Cardiac muscle cell (in vitro differentiated cells and primary cell): Measurements from ENCODE around the gene TMUB2. TPM values are rescaled to one million over a fixed set of nuclear protein-coding genes. Genes with fewer than 3 reads are reported as not detected.

Experiments used
- DNase-seq, 2 donors: peaks; one replicate each; pipeline versions ENCODE4 v3.0.0 to v3.0.0-alpha.2; 2010 to 2017; ENCODE audit warnings: low read depth in 1 of 2, low spot score in 1 of 2
- H3K27ac ChIP-seq: fragments of 200-600 bp; sonication (generic); 2 replicates; pipeline ENCODE4 v1.5.1; 2016
- H3K27me3 ChIP-seq: fragments of 200-600 bp; sonication (generic); 2 replicates; pipeline ENCODE4 v1.6.0; 2016; ENCODE audit warnings: control low read depth
- H3K36me3 ChIP-seq: fragments of 200-600 bp; sonication (generic); 2 replicates; pipeline ENCODE4 v1.5.1; 2016; ENCODE audit warnings: control low read depth
- H3K4me1 ChIP-seq: fragments of 200-600 bp; sonication (generic); 2 replicates; pipeline ENCODE4 v1.8.1; 2017; ENCODE audit warnings: low read depth, mild to moderate bottlenecking, mixed run types
- H3K4me3 ChIP-seq: fragments of 200-600 bp; sonication (generic); 2 replicates; pipeline ENCODE4 v1.5.1; 2016; ENCODE audit warnings: mild to moderate bottlenecking
- H3K9me3 ChIP-seq: fragments of 200-600 bp; sonication (generic); 2 replicates; pipeline ENCODE4 v1.5.1; 2017; ENCODE audit warnings: low read depth, mild to moderate bottlenecking, control low read depth
- CTCF ChIP-seq: IDR thresholded peaks from 2 replicates; pipeline ENCODE4 v1.5.1; 2012; ENCODE audit warnings: low read depth, mild to moderate bottlenecking, low read length
- polyA plus RNA-seq: library from polyadenylated mRNA; unstranded; fragments of >200 nt; fragmentation: Nextera tagmentation; extraction: Ambion mirVana; gene quantifications from 2 replicates; pipeline ENCODE4 v1.2.1, GENCODE V29; 2016
- total RNA-seq: library from RNA; depleted of rRNA; stranded (reverse); fragments of >200 nt; gene quantifications from 2 replicates; pipeline ENCODE4 v1.2.3, GENCODE V29; 2016

TMUB2 gene
- total and polyA plus RNA-seq, 2 experiments from 2014 or later, result 40.5 to 43.9 TPM

DNA sequence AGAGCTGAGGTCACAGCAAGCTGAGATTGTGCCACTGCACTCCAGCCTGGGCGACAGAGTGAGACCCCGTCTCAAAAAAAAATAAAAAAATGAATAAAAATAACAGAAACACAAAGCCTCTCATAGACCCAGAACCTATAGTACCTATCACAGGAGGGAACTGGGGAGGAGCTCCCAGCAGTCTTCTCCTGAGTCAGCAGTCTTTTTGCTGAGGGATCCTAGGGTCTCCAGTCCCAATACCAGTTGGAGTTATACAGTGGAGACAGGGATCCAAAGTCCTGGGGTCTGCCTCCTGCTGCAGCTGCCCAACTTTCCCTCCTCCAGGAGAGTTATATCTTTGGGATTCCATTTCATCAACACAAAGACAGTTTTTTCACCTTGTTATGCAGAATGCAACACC lies 3.7 kb upstream of the TMUB2 start:
- H3K36me3 ChIP-seq, result no peaks in the 10 kb centered on the region
- no peaks in the 10 kb centered on the region for H3K27me3 ChIP-seq
- H3K4me3 ChIP-seq, result no peak overlapping the region
- peaks cover 4% of the 10 kb centered on the region for H3K4me1 ChIP-seq
- DNase-seq, result no peak
- H3K27ac ChIP-seq, result no peak overlapping the region
- H3K9me3 ChIP-seq, result no peaks in the 10 kb centered on the region
- no peak for TF ChIP-seq CTCF

GRCh38 chr17:44184212-44184810 lies 2.5 kb upstream of the TMUB2 start:
- Histone ChIP-seq H3K4me3 (no peak overlapping the region), H3K9me3 (no peaks in the 10 kb centered on the region), H3K27me3 (no peaks in the 10 kb centered on the region), H3K27ac (no peak overlapping the region), H3K4me1 (peaks cover 5% of the 10 kb centered on the region), H3K36me3 (no peaks in the 10 kb centered on the region)
- DNase-seq, result no peak
- TF ChIP-seq CTCF, result no peak

DNA sequence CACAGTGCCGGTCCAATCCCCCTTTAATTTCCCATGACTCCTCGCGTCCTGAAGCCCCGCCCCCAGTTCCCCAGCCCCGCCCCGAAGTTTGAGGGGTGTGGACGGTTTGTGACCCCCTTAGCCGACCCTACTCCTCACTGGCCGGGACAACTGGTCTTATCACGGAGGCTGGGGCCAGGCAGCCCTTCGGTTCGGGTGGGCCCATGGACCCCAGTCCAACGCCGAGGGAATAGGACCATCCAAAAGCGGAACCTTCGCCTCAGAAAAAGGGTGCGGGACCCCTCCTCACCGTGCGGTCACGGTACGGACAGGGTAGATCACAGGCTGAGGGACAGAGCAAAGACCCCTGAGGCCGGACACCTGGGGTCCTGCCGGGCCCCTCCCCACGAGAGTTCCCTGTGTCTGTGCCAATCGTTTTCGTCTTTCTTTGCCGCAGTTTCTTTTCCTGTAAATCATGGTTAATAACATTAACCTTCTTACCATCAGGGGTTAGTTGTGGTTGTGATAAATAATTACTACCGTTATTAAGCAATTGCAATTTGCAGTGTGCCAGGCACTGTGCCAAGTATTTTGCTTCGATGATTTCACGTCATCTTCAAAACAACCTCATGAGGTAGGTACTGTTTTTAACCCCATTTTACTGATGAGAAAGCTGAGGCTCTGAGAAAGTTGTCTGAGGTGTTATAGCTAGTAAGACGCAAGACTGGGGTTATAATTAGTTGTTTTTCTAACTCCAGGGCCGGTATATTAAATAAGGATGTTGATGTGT lies 543 bp downstream of the TMUB2 start:
- peaks cover 5% of the 10 kb centered on the region for H3K4me1 ChIP-seq

DNA sequence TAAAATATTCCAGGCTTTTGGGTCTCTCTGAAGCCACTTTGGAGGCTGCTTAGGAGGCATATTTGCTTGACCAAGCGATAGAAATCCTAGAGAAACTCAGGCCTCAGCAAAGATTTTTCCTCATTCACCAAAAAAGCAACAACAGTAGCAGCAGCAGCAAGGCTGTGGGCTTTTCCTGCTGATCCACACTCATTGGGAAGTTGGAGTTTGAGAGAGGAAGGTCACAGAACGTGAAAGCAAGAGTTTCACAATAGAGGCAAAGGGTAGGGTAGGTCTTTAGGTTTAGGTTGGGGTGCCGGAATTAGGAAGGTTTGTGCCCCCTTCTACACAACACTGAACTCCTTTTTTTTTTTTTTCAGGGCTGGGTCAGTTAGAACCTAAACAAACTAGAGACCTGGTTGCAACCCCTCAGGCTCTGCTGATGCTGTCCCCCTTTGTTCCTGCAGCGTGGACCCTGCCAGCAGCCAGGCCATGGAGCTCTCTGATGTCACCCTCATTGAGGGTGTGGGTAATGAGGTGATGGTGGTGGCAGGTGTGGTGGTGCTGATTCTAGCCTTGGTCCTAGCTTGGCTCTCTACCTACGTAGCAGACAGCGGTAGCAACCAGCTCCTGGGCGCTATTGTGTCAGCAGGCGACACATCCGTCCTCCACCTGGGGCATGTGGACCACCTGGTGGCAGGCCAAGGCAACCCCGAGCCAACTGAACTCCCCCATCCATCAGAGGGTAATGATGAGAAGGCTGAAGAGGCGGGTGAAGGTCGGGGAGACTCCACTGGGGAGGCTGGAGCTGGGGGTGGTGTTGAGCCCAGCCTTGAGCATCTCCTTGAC lies 2.0 kb downstream of the TMUB2 start:
- no peaks in the 10 kb centered on the region for H3K27me3 ChIP-seq
- H3K27ac ChIP-seq, result no peak overlapping the region
- peaks cover 9% of the 10 kb centered on the region for H3K36me3 ChIP-seq
- no peak for DNase-seq
- peaks cover 5% of the 10 kb centered on the region for H3K4me1 ChIP-seq
- no peak for TF ChIP-seq CTCF
- H3K4me3 ChIP-seq, result no peak overlapping the region
- H3K9me3 ChIP-seq, result no peaks in the 10 kb centered on the region

More for the DNA sequence above, 543 bp downstream of the TMUB2 start:
- H3K9me3 ChIP-seq, result no peaks in the 10 kb centered on the region
- peak in 1 of 2 donors; percentile 61 for DNase-seq
- peak overlapping the region; percentile 72 for H3K27ac ChIP-seq
- no peak for TF ChIP-seq CTCF
- H3K36me3 ChIP-seq, result no peaks in the 10 kb centered on the region
- peak overlapping the region; percentile 74 for H3K4me3 ChIP-seq
- no peaks in the 10 kb centered on the region for H3K27me3 ChIP-seq

DNA sequence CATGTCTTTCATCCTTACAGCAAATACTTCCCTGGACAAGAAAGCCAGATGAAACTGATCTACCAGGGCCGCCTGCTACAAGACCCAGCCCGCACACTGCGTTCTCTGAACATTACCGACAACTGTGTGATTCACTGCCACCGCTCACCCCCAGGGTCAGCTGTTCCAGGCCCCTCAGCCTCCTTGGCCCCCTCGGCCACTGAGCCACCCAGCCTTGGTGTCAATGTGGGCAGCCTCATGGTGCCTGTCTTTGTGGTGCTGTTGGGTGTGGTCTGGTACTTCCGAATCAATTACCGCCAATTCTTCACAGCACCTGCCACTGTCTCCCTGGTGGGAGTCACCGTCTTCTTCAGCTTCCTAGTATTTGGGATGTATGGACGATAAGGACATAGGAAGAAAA lies 3.7 kb downstream of the TMUB2 start:
- H3K4me1 ChIP-seq, result peaks cover 5% of the 10 kb centered on the region
- peaks cover 26% of the 10 kb centered on the region for H3K36me3 ChIP-seq
- TF ChIP-seq CTCF, result no peak
- H3K27me3 ChIP-seq, result no peaks in the 10 kb centered on the region
- no peak overlapping the region for H3K27ac ChIP-seq
- no peak for DNase-seq
- H3K4me3 ChIP-seq, result no peak overlapping the region
- H3K9me3 ChIP-seq, result no peaks in the 10 kb centered on the region
